Esophagus muscularis mucosa (tissue), 4 donors: Measurements from ENCODE around the gene GAPDH. TPM values are rescaled to one million over a fixed set of nuclear protein-coding genes. Genes with fewer than 3 reads are reported as not detected.
"Not testable (repeated sequence)": the region's sequence is repeated elsewhere in the genome, so short reads cannot be mapped to it uniquely, and the experiment has no call there.

Experiments
- DNase-seq: peaks from one replicate; pipeline ENCODE4 v3.0.0-alpha.2; 2017; ENCODE audit errors: extremely low spot score
- H3K27ac ChIP-seq, 4 donors: fragments of 200-600 bp; sonication (generic); replicated peaks in 1 of 4; 1 replicate in 3 of 4; 2 replicates in 1 of 4; pipeline ENCODE4 v1.5.1; 2016 to 2019; ENCODE audit warnings: mild to moderate bottlenecking in 1 of 4
- H3K27me3 ChIP-seq, 4 donors: fragments of 200-600 bp; sonication (generic); one replicate each; pipeline versions ENCODE4 v1.5.1 to v1.6.0; 2016 to 2019
- H3K36me3 ChIP-seq, 4 donors: fragments of 200-600 bp; sonication (generic); one replicate each; pipeline ENCODE4 v1.5.1; 2016 to 2019
- H3K4me1 ChIP-seq, 4 donors: fragments of 200-600 bp; sonication (generic); one replicate each; pipeline ENCODE4 v1.5.1; 2016 to 2019
- H3K4me3 ChIP-seq, 4 donors: fragments of 200-600 bp; sonication (generic); 1 replicate in 2 of 4; 2 replicates in 2 of 4; pipeline ENCODE4 v1.5.1; 2016 to 2019; ENCODE audit warnings: mild to moderate bottlenecking in 4 of 4, moderate library complexity in 1 of 4
- H3K9me3 ChIP-seq, 4 donors: fragments of 200-600 bp; sonication (generic); 1 replicate in 3 of 4; 2 replicates in 1 of 4; pipeline ENCODE4 v1.5.1; 2016 to 2019
- EP300 ChIP-seq: sonication (generic); formaldehyde crosslinking; IDR thresholded peaks from one replicate; pipeline ENCODE4 v1.6.1; 2017; ENCODE audit warnings: antibody characterized with exemption
- POLR2A ChIP-seq: fragments of 450-650 bp; IDR thresholded peaks from one replicate; pipeline ENCODE4 v1.6.1; 2017; ENCODE audit warnings: antibody characterized with exemption, moderate library complexity, mild to moderate bottlenecking, low read depth
- POLR2AphosphoS5 ChIP-seq, 2 donors: sonication (generic); formaldehyde crosslinking; IDR thresholded peaks; one replicate each; pipeline ENCODE4 v1.6.1; 2017; ENCODE audit warnings: antibody characterized with exemption in 2 of 2
- WGBS: methylation state at CpG from one replicate; pipeline ENCODE4 v1.1.5; 2018; 5-methylcytosine and 5-hydroxymethylcytosine counted together
- intact Hi-C: fragments of 100-400 bp; cut with DNase I; formaldehyde crosslinking; loops from one replicate; pipeline ENCODE4 v1.15.1; 2023
- total RNA-seq, 4 donors: library from RNA; depleted of rRNA; stranded (reverse); fragments of >200 nt; gene quantifications; one replicate each; pipeline versions ENCODE4 v1.1.0 to v1.2.1, GENCODE V29; 2016
- TF ChIP-seq, protein P1 (sequence below), 3 experiments: fragments of 200-600 bp in 2 of 3; fragments of 450-650 bp in 1 of 3; sonication (generic) in 2 of 3; IDR thresholded peaks; one replicate each; pipeline ENCODE4 v1.5.1; 2017 to 2019; ENCODE audit warnings: antibody characterized with exemption in 3 of 3, mild to moderate bottlenecking in 2 of 3, moderate library complexity in 1 of 3

The GAPDH gene
- total RNA-seq, 4 donors from 2014 or later = 2,279 to 3,578 (median 2,742) TPM

DNA sequence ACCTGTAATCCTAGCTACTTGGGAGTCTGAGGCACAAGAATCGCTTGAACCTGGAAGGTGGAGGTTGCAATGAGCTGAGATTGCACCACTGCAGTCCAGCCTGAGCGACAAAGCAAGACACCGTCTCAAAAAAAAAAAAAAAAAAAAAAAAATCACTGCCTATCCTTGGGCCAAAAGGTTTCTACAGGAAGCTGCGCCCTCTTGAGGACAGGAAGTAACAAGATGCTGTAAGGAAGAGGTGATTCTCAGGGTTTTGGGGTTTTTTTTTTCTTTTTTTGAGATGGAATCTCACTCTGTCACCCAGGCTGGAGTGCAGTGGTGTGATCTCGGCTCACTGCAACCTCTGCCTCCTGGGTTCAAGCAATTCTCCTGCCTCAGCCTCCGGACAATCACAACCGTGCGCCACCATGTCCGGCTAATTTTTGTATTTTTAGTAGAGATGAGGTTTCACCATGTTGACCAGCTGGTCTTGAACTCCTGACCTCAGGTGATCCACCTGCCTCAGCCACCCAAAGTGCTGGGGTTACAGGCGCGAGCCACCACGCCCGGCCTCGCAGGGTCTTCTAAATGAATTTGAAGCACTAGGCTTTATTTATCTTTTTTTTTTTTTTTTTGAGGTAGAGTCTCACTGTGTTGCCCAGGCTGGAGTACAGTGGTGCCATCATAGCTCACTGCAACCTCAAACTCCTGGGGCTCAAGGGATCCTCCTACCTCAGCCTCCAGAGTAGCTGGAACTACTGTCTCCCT lies 23.9 kb downstream of the GAPDH start:
- H3K27me3 ChIP-seq, intact Hi-C loops, H3K9me3 ChIP-seq, DNase-seq, H3K4me3 ChIP-seq: not testable (repeated sequence)
- TF ChIP-seq, protein P1, sequence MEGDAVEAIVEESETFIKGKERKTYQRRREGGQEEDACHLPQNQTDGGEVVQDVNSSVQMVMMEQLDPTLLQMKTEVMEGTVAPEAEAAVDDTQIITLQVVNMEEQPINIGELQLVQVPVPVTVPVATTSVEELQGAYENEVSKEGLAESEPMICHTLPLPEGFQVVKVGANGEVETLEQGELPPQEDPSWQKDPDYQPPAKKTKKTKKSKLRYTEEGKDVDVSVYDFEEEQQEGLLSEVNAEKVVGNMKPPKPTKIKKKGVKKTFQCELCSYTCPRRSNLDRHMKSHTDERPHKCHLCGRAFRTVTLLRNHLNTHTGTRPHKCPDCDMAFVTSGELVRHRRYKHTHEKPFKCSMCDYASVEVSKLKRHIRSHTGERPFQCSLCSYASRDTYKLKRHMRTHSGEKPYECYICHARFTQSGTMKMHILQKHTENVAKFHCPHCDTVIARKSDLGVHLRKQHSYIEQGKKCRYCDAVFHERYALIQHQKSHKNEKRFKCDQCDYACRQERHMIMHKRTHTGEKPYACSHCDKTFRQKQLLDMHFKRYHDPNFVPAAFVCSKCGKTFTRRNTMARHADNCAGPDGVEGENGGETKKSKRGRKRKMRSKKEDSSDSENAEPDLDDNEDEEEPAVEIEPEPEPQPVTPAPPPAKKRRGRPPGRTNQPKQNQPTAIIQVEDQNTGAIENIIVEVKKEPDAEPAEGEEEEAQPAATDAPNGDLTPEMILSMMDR (IDR thresholded peaks at IDR 0.05) = peak; percentile 40 to 52 (median 42)
- peaks cover 35 to 60% (median 54%) of the 10 kb centered on the region in 4 donors for H3K36me3 ChIP-seq
- WGBS = 72% methylated on average over 14 of the region's 14 CpGs
- peak overlapping the region; percentile 36 to 96 (median 76) for H3K27ac ChIP-seq
- H3K4me1 ChIP-seq = peaks cover 23 to 43% (median 37%) of the 10 kb centered on the region in 4 donors

DNA sequence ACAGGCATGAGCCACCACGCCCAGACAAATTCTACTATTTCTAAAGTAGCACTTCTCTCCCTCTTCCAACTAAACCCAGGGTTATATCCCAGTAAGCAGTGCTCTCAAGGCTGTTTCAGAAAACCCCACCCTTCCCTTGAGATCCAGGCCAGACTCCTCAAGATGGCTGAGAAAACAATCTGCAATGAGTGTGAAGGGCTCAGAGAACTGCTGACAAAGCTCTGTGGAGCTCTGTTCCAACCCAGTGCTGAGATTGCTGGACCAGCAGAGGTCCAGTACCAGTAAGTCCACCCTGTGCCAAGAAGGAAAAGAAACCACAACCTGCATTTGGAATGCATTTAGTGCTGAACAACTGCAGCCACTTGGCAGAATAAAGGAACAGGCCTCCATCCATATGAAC lies 25.2 kb downstream of the GAPDH start:
- peaks cover 35 to 69% (median 61%) of the 10 kb centered on the region in 4 donors for H3K36me3 ChIP-seq
- peaks cover 11 to 34% (median 24%) of the 10 kb centered on the region in 4 donors for H3K4me1 ChIP-seq
- H3K4me3 ChIP-seq = no peak overlapping the region
- H3K27ac ChIP-seq = no peak overlapping the region
- H3K9me3 ChIP-seq = no peaks in the 10 kb centered on the region
- intact Hi-C loops = no loop called here
- no peak for TF ChIP-seq POLR2AphosphoS5 (IDR thresholded peaks at IDR 0.05)
- TF ChIP-seq EP300 = no peak
- TF ChIP-seq, protein P1 (IDR thresholded peaks at IDR 0.05) = no peak
- no peak for TF ChIP-seq POLR2A
- 100% methylated on average over 1 of the region's 1 CpG for WGBS
- H3K27me3 ChIP-seq = no peaks in the 10 kb centered on the region
- DNase-seq = no peak

DNA sequence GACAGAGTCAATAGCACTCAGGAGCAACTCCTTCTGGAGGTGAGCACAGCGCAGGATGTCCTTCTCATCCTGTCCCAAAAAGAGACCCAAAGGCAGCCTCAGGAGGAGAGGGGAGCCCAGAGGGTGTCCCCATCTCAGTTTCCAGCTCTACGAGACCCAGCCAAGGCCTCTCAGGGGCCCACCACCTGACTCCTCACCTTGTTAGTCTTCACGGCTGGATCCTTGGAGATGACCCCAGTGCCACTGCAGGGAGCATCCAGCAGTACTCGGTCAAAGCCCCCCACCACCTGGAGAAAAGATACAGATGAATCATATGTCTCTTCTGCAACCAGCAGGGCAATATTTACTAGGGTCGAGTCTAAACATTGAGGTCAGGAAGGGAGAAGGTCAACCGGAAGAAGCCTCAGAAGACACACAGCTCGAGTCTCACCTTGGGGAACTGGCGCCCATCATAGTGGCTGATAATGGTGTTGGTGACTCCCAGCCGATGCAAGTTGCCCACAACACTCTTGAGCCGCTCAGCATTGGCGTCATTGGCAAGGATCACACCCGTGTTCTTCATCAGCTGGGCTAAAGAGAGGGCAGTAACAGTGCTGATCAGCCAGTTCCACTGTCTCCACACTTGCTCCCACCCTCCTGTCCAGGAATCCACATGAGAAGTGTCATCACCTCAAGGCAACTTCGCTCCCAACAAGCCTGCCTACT lies 26.3 kb downstream of the GAPDH start:
- Histone ChIP-seq H3K4me3 (no peak overlapping the region), H3K36me3 (peaks cover 35 to 79% (median 67%) of the 10 kb centered on the region in 4 donors), H3K27me3 (no peaks in the 10 kb centered on the region), H3K9me3 (no peaks in the 10 kb centered on the region), H3K4me1 (peaks cover 5 to 25% (median 15%) of the 10 kb centered on the region in 4 donors), H3K27ac (no peak overlapping the region)
- TF ChIP-seq POLR2A (no peak), EP300 (no peak), POLR2AphosphoS5 (IDR thresholded peaks at IDR 0.05) (no peak)
- TF ChIP-seq, protein P1 (IDR thresholded peaks at IDR 0.05) = no peak
- intact Hi-C loops = no loop called here
- WGBS = 95% methylated on average over 7 of the region's 13 CpGs
- DNase-seq = no peak

DNA sequence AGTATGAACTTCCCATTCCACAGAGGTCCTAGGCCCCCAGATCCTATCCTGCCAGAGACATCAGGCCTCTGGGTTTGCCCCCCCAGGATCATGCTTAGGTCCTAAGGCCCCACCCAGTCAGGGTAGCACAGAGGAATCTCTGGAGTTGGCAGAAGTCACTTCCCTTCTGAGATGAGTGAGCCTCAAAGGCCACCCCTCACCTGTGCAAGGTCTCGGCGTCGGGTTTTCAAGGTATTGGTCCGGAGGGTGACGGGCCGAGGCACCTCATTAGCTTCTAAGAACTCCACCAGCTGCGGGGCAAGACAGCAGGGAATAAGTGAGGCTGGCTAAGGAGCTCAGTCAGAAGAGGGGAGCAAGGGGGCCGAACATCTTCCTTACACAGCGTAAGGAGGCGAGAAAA lies 28.6 kb downstream of the GAPDH start:
- H3K9me3 ChIP-seq = no peaks in the 10 kb centered on the region
- WGBS = 92% methylated on average over 10 of the region's 10 CpGs
- H3K4me1 ChIP-seq = peaks cover 11 to 21% (median 14%) of the 10 kb centered on the region in 4 donors
- H3K4me3 ChIP-seq = no peak overlapping the region
- H3K27ac ChIP-seq = no peak overlapping the region
- no peak for TF ChIP-seq POLR2AphosphoS5 (IDR thresholded peaks at IDR 0.05)
- TF ChIP-seq, protein P1 (IDR thresholded peaks at IDR 0.05) = no peak
- TF ChIP-seq EP300 = no peak
- no peak for TF ChIP-seq POLR2A
- intact Hi-C loops = no loop called here
- DNase-seq = no peak
- peaks cover 40 to 80% (median 70%) of the 10 kb centered on the region in 4 donors for H3K36me3 ChIP-seq
- H3K27me3 ChIP-seq = no peaks in the 10 kb centered on the region
